ENCODE results near the gene DDI1.

The DDI1 gene

GRCh38 chr11:104078245-104078644, 41.8 kb downstream of the DDI1 start:
- DNase-seq (ENCODE audit: low spot score): no peak

DNA sequence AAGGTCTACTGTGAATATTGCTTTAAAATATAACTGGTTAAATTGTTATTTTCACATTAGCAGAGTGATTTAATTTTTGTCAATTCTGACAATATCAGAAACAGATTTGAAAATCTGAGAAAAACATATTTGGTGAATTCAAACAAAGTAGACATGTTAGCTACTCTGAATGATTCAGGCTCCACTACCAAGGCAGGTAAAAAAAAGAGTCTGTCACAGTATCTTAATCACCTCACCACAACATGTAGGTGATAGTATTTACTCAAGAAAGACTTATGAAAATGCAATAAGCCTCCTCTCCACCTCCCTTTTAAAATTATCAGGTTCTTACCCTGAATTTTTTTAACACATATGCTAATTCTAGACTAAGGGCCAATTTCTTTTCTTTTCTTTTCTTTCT, 42.6 kb downstream of the DDI1 start:
- no peak for DNase-seq (ENCODE audit: low spot score)

DNA sequence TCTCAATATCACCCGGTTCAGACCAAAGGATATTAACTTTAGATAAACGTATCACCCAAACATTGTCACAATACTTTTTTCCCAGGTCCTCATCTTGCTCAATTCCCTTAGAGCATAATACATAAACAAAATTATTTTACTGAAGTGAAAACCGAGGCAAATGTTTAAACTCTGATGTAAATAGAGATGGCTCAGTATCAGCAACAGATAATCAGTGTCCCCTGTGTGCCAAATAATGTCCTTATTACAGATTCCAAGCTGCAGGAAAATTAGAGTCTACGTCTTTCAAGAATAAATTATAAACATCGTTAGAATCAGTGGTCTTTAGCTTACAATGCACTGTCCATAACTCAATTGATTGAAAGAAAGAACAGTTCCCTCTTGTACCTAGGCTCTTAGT, 50.2 kb downstream of the DDI1 start:
- DNase-seq (ENCODE audit: low spot score): no peak

All from pons (tissue), 1 donor.